GM18951 (cell line): Measurements from ENCODE around the gene PHOX2B.

Experiments used
- POLR2A ChIP-seq: IDR thresholded peaks from 4 replicates; pipeline ENCODE4 v1.6.1; 2011; ENCODE audit warnings: mild to moderate bottlenecking; ENCODE audit not compliant: insufficient read length, insufficient read depth; ENCODE audit errors: extremely low read depth
- in situ Hi-C: fragments of 300-500 bp; cut with MboI; formaldehyde crosslinking; loops from one replicate; pipeline ENCODE4 v1.12.0; 2022; ENCODE audit warnings: low sequenced_read_pairs, mixed read lengths, inconsistent platforms; ENCODE audit not compliant: unreplicated experiment

Gene PHOX2B

DNA sequence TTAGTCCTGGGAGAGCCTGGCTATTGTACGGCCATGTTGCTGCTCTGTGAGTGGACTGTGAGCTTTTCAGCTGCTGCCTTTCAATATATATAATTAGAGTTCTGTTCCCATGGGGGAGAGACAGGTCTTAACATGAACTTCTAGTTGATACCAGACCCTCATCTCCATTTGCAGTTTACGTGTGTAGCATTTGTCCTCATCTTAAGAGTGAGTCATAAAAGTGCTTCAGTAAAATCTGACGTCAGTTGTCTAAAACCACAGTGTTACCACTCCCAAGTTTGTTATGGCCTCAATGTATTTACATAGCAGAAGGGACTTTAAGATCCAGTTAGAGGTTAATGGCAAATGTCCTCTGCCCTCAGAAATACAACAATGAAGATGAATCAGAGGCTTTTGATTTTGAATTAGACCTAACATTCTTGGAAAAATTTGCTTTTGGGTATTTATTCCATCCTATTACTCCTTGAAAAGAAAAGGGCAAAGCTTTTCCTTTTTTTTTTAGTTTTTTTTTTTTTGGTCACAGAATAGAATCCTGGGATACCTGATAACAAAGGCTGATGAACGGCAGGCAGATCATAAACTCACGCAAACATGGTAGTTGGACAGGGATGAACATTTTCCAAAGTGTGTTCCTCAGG lies 38.6 kb downstream of the PHOX2B start:
- no peak for TF ChIP-seq POLR2A
- in situ Hi-C loops: no loop called here

DNA sequence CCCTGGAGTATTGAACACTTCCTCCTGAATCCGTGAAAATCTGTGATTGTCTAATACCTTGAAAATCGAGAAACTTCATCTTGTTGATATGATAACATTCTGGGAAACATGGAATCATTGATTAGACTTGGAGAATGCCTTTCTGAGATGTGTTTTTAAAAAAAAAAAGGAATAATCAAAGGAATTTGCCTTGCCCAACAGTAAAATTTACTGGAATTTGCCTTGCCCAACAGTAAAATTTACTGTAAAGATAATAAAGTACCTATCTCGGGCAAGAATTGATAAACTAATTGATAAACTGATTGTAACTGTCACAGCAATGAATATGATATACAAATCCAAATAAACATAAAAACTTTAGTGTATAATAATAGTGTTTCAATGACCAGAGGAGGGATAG lies 44.7 kb downstream of the PHOX2B start:
- in situ Hi-C loops: no loop called here
- TF ChIP-seq POLR2A: no peak

DNA sequence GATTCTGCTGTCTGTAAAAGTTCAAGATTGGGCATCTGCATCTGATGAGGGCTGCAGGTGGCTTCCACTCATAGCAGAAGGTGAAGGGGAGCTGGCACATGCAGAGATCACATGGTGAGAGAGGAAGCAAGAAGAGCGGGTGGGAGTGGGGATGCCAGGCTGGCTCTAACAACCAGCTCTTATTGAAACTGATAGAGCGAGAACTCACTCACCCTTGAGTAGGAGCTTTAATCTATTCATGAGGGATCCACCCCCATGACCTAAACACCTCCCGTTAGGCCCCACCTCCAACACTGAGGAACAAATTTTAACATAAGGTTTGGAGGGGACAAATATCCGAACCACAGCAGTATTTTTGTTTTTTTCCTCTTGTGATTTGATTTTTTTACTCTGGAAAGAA lies 45.8 kb downstream of the PHOX2B start:
- in situ Hi-C loops: no loop called here
- TF ChIP-seq POLR2A: no peak

DNA sequence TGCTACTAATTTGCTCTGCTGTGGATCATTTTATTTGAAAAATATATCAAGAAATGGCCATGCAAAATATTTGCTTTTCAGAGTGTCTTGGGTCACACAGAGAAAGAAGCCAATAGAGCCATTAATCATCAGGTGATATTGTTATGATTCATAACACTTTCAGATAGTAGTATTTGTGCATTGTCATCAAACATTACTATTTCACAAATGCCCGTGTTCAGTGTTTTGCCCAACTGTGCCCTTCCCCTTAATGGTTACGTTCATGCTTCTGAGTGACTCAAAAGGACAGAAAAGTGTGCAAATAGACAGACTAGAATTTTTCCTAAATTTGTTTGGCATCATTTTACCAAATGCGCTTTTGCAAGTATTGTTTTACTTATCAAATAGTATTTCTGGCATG lies 46.5 kb downstream of the PHOX2B start:
- in situ Hi-C loops: no loop called here
- TF ChIP-seq POLR2A: no peak

DNA sequence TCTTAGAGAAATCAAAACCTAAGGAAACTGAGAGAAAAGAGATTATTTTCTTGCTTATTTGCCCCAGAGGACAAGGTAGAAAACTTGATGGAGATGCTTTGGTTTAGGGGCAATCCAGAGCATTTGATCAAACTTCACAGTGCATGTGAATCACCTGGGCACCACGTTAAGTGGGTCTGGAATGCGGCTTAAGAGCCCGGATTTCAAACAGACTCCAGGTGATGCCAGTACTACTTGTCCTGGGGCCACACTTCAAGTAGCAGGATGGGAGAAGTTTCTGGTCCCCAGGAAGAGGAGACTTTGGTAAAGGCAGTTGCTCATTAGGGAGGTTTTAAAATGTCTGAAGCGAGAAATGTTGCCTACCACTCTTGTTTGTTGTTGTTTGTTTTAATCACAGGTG lies 51.8 kb downstream of the PHOX2B start:
- TF ChIP-seq POLR2A: no peak
- in situ Hi-C loops: no loop called here

DNA sequence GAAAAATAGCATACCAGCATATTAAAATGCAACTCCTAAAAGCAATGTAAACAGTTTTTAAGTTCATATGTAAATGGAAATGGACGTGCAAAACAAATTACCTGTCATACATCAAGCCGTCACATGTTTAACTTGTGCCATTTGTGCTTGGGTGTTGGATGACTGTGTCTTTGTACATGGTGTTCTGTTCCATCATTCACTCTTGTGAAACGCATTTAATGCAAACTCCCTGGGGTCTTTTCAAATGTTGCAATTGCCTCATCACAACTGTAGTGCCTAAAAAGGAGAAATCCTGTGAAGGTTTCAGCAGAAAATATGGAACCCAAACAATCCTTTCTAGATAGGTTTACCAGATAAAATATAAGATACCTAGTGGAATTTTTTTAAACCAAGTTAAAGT lies 52.4 kb downstream of the PHOX2B start:
- no peak for TF ChIP-seq POLR2A
- in situ Hi-C loops: no loop called here
